Measurements from ENCODE around the gene UBR1.

GRCh38 chr15:43134157-43134635 is 28.4 kb upstream of the UBR1 start:
- TF ChIP-seq CTCF (IDR thresholded peaks at IDR 0.05) (no peak), EZH2phosphoT487 (IDR thresholded peaks at IDR 0.05) (peak; percentile 8), EZH2 (IDR thresholded peaks at IDR 0.05) (no peak)
